Spleen (tissue), 11 donors: ENCODE measurements around the gene LRRC28. TPM values are rescaled to one million over a fixed set of nuclear protein-coding genes. Genes with fewer than 3 reads are reported as not detected.

Experiments used
- DNase-seq: peaks from one replicate; pipeline ENCODE4 v3.0.0-alpha.2; 2020
- H3K27ac ChIP-seq, 8 donors: fragments of 200-600 bp; sonication (generic) in 7 of 8; 1 replicate in 4 of 8; 2 replicates in 4 of 8; pipeline versions ENCODE4 v1.5.0 to v1.8.0; 2016 to 2021; ENCODE audit warnings: inconsistent platforms in 4 of 8, mild to moderate bottlenecking in 4 of 8, moderate library complexity in 1 of 8
- H3K27me3 ChIP-seq, 7 donors: fragments of 200-600 bp; sonication (generic) in 6 of 7; replicated peaks in 1 of 7; 1 replicate in 4 of 7; 2 replicates in 3 of 7; pipeline versions ENCODE4 v1.5.0 to v1.8.0; 2016 to 2021; ENCODE audit warnings: inconsistent platforms in 3 of 7, mild to moderate bottlenecking in 1 of 7
- H3K36me3 ChIP-seq, 6 donors: fragments of 200-600 bp; sonication (generic) in 5 of 6; 1 replicate in 4 of 6; 2 replicates in 2 of 6; pipeline versions ENCODE4 v1.5.0 to v1.8.0; 2016 to 2021; ENCODE audit warnings: inconsistent platforms in 2 of 6
- H3K4me1 ChIP-seq, 6 donors: fragments of 200-600 bp; sonication (generic) in 5 of 6; 1 replicate in 3 of 6; 2 replicates in 3 of 6; pipeline versions ENCODE4 v1.5.0 to v1.8.0; 2016 to 2021; ENCODE audit warnings: inconsistent platforms in 3 of 6
- H3K4me3 ChIP-seq, 8 donors: fragments of 200-600 bp; sonication (generic) in 7 of 8; 1 replicate in 4 of 8; 2 replicates in 4 of 8; pipeline versions ENCODE4 v1.5.0 to v1.8.0; 2016 to 2021; ENCODE audit warnings: inconsistent platforms in 4 of 8, mild to moderate bottlenecking in 4 of 8, moderate library complexity in 2 of 8
- H3K9me3 ChIP-seq, 8 donors: fragments of 200-600 bp; sonication (generic) in 7 of 8; 1 replicate in 4 of 8; 2 replicates in 4 of 8; pipeline versions ENCODE4 v1.5.0 to v1.8.0; 2016 to 2021; ENCODE audit warnings: inconsistent platforms in 4 of 8
- POLR2A ChIP-seq, 3 donors: fragments of 450-650 bp; IDR thresholded peaks; one replicate each; pipeline ENCODE4 v1.5.1; 2017; ENCODE audit warnings: antibody characterized with exemption in 3 of 3, mild to moderate bottlenecking in 1 of 3
- POLR2AphosphoS5 ChIP-seq, 3 donors: sonication (generic); formaldehyde crosslinking; IDR thresholded peaks; one replicate each; pipeline ENCODE4 v1.5.1; 2017; ENCODE audit warnings: antibody characterized with exemption in 3 of 3
- WGBS, 5 donors: extraction: QIAGEN DNeasy Blood & Tissue Kit in 3 of 5; methylation state at CpG; one replicate each; pipeline versions ENCODE4 v1.1.5 to v1.1.7; 2013 to 2018; 5-methylcytosine and 5-hydroxymethylcytosine counted together
- intact Hi-C: fragments of 100-400 bp; cut with DNase I; formaldehyde crosslinking; loops from one replicate; pipeline ENCODE4 v1.15.0; 2023; ENCODE audit warnings: low total_unique reads
- polyA plus RNA-seq, 3 donors: library from polyadenylated mRNA; stranded (reverse); fragments of 200-250 nt; gene quantifications; one replicate each; pipeline ENCODE4 v1.2.1, GENCODE V29; 2013
- total RNA-seq, 7 donors: library from RNA; depleted of rRNA in 3 of 7; stranded (reverse); fragments of >200 nt in 3 of 7; fragmentation: NEBNext Ultra II Directional in 4 of 7; extraction: Animal tissue kit (Norgen Biotek cat#: 25700) in 4 of 7; gene quantifications; one replicate each; pipeline versions ENCODE4 v1.1.0 to v1.2.1, GENCODE V29; 2016 to 2021
- TF ChIP-seq, protein P1 (sequence below), 11 experiments: fragments of 200-600 bp in 7 of 11; fragments of 450-650 bp in 4 of 11; sonication (generic) in 4 of 11; IDR thresholded peaks in 8 of 11; conservative IDR thresholded peaks in 3 of 11; 1 replicate in 7 of 11; 2 replicates in 4 of 11; pipeline versions ENCODE4 v1.4.0 to v1.8.0; 2016 to 2021; ENCODE audit warnings: antibody characterized with exemption in 11 of 11, inconsistent platforms in 4 of 11, mild to moderate bottlenecking in 1 of 11
- donor health status: healthy with polysubstance abuse.
- donor health status: DM: no; HTN: no; CAD: no; lungs with moderate emphysema.
- donor health status: DM: no; HTN: no; CAD: no.
- donor health status: Bipolar disorder and iron deficiency.
- donor health status: healthy.
- donor health status: DM: no; HTN: no; CAD: no.
- donor health status: DM: yes; HTN: yes; CAD: no.

LRRC28 gene
- total and polyA plus RNA-seq, 10 donors: 6.0 to 63.3 (median 24.2) TPM

DNA sequence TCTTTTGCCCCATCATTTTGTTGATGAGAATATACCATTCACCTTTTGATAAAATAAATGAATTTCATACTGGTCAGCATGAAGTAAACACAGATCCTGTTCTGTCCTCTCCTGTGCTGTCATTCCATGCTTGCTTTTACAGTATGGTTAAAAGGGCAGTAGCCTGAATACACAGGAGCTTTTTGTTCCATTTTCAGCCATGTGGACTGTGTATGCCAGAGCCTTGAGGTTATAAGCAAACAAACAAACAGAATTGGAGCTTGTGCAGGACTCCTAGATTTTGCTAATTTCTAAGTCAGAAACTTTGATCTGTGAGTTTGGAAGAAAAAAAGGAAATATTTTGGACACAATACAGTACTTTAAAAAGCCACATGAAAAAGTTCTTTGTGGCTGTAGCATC is 91.9 kb downstream of the LRRC28 start:
- peaks cover 0 to 4% (median 0%) of the 10 kb centered on the region in 6 donors for H3K36me3 ChIP-seq
- TF ChIP-seq, protein P1, sequence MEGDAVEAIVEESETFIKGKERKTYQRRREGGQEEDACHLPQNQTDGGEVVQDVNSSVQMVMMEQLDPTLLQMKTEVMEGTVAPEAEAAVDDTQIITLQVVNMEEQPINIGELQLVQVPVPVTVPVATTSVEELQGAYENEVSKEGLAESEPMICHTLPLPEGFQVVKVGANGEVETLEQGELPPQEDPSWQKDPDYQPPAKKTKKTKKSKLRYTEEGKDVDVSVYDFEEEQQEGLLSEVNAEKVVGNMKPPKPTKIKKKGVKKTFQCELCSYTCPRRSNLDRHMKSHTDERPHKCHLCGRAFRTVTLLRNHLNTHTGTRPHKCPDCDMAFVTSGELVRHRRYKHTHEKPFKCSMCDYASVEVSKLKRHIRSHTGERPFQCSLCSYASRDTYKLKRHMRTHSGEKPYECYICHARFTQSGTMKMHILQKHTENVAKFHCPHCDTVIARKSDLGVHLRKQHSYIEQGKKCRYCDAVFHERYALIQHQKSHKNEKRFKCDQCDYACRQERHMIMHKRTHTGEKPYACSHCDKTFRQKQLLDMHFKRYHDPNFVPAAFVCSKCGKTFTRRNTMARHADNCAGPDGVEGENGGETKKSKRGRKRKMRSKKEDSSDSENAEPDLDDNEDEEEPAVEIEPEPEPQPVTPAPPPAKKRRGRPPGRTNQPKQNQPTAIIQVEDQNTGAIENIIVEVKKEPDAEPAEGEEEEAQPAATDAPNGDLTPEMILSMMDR (IDR thresholded peaks at IDR 0.05 in 8 of 11, conservative IDR thresholded peaks at IDR 0.05 in 3 of 11): no peak
- no peak for TF ChIP-seq POLR2A (IDR thresholded peaks at IDR 0.05)
- TF ChIP-seq POLR2AphosphoS5 (IDR thresholded peaks at IDR 0.05): no peak
- intact Hi-C loops: no loop called here
- H3K4me1 ChIP-seq: peaks cover 0 to 25% (median 4%) of the 10 kb centered on the region in 6 donors
- no peaks in the 10 kb centered on the region for H3K27me3 ChIP-seq
- H3K9me3 ChIP-seq: no peaks in the 10 kb centered on the region
- H3K4me3 ChIP-seq: no peak overlapping the region
- H3K27ac ChIP-seq: no peak overlapping the region
- DNase-seq: no peak

DNA sequence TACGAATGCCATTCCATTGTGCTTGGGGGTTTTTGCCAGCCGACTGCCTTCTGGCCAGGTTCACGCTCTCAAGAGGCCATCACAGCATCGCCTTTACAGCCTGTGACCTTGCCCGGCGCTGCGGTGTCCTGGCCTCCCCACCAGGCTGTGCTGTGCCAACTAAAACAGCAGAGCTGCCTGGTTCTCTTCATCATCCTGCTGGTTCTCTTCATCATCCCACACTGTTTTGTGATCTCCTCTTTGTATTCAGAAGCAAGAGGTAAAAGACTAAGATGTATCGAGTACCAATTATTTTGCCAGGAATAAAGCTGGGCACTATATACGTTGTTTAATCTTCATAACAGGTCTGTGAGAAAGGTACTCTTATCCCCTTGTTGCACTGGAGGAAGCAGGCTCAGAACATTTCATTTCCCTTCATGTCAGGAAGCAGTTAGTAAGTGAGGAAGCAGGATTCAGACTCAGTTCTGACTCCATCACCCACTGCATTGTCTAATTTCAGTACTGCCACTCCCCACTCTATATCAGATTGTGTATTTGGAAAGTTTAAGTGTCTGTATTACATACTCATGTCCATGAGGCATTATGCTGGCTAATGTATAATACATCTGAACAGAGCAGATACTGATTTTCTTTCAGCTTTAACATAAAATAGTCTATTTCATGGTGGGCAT is 92.7 kb downstream of the LRRC28 start:
- intact Hi-C loops: no loop called here
- no peaks in the 10 kb centered on the region for H3K9me3 ChIP-seq
- H3K27me3 ChIP-seq: no peaks in the 10 kb centered on the region
- WGBS, 5 donors: 70 to 90% (median 86%) methylated on average over 9 of the region's 9 CpGs
- no peaks in the 10 kb centered on the region for H3K36me3 ChIP-seq
- peak; percentile 76 for DNase-seq
- no peak overlapping the region for H3K4me3 ChIP-seq
- H3K4me1 ChIP-seq: peaks cover 0 to 25% (median 4%) of the 10 kb centered on the region in 6 donors
- peak overlapping the region in 1 of 8 donors; percentile 10 for H3K27ac ChIP-seq
- TF ChIP-seq, protein P1 (IDR thresholded peaks at IDR 0.05 in 8 of 11, conservative IDR thresholded peaks at IDR 0.05 in 3 of 11): peak in 10 of 11 experiments; percentile 10 to 63 (median 46)
- TF ChIP-seq POLR2A (IDR thresholded peaks at IDR 0.05) (no peak), POLR2AphosphoS5 (IDR thresholded peaks at IDR 0.05) (peak in 1 of 3 donors; percentile 22)

DNA sequence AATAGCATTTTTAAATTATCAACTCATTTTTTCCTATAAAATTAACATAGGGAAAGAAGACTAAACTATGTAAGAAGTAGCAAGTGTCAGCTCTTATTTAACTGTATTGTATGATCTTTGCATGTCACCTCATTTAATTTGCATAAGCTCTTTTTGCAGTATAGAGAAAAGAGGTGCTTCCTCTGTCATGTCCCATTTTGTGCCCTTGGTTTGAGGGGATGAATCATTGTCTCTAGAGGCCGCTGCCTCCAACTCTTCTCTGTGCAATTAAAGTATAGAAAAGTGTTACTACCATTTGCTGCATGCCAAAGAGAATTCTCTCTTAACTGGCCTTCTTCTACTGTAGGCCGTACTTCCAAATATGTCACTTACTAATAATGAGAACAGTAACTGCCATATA is 93.4 kb downstream of the LRRC28 start:
- Histone ChIP-seq H3K27ac (no peak overlapping the region), H3K27me3 (no peaks in the 10 kb centered on the region), H3K9me3 (no peaks in the 10 kb centered on the region), H3K36me3 (no peaks in the 10 kb centered on the region), H3K4me1 (peaks cover 0 to 25% (median 4%) of the 10 kb centered on the region in 6 donors), H3K4me3 (no peak overlapping the region)
- WGBS, 5 donors: 80 to 89% (median 86%) methylated on average over 2 of the region's 2 CpGs
- TF ChIP-seq POLR2A (IDR thresholded peaks at IDR 0.05) (no peak), POLR2AphosphoS5 (IDR thresholded peaks at IDR 0.05) (no peak)
- TF ChIP-seq, protein P1 (IDR thresholded peaks at IDR 0.05 in 8 of 11, conservative IDR thresholded peaks at IDR 0.05 in 3 of 11): no peak
- no peak for DNase-seq
- intact Hi-C loops: no loop called here

DNA sequence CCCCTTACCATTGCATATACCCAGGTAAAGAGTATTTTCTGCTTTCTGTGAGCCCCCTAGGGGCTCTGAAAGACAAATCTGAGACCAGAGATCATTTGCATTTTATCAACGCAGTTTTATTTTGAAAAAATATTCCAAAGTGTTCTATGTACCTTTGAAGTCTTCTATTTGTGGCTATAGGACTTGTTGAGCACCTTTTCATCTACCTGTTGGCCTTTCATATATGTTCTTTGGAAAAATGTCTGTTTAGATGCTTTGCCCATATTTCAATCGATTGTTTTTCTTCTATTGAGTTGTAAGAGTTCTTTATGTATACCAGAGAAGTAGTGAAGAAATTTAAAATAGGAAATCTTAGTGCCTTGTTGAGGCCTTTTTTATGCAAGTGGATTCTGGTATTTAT is 94.0 kb downstream of the LRRC28 start:
- no peaks in the 10 kb centered on the region for H3K9me3 ChIP-seq
- TF ChIP-seq, protein P1 (IDR thresholded peaks at IDR 0.05 in 8 of 11, conservative IDR thresholded peaks at IDR 0.05 in 3 of 11): no peak
- no peak for TF ChIP-seq POLR2AphosphoS5 (IDR thresholded peaks at IDR 0.05)
- TF ChIP-seq POLR2A (IDR thresholded peaks at IDR 0.05): no peak
- no peak overlapping the region for H3K27ac ChIP-seq
- H3K36me3 ChIP-seq: no peaks in the 10 kb centered on the region
- no peak overlapping the region for H3K4me3 ChIP-seq
- 79 to 95% (median 90%) methylated on average over 2 of the region's 2 CpGs for WGBS, 5 donors
- H3K4me1 ChIP-seq: peaks cover 0 to 25% (median 4%) of the 10 kb centered on the region in 6 donors
- intact Hi-C loops: no loop called here
- no peak for DNase-seq
- no peaks in the 10 kb centered on the region for H3K27me3 ChIP-seq
